Ovary (tissue), 3 donors: Measurements from ENCODE around the gene MRPS2.
"Not testable (repeated sequence)": the region's sequence is repeated elsewhere in the genome, so short reads cannot be mapped to it uniquely, and the experiment has no call there.

ENCODE experiments used
- EP300 ChIP-seq: sonication (generic); formaldehyde crosslinking; IDR thresholded peaks from one replicate; pipeline ENCODE4 v1.6.1; 2017; ENCODE audit warnings: antibody characterized with exemption
- TF ChIP-seq, protein P1 (sequence below), 3 donors: fragments of 450-650 bp in 2 of 3; fragments of 200-600 bp in 1 of 3; IDR thresholded peaks; one replicate each; pipeline versions ENCODE4 v1.5.1 to v1.8.0; 2016 to 2022; ENCODE audit warnings: antibody characterized with exemption in 3 of 3, mild to moderate bottlenecking in 1 of 3
- donor health status: DM: no; HTN: no; CAD: no.

- TF ChIP-seq, protein P1, sequence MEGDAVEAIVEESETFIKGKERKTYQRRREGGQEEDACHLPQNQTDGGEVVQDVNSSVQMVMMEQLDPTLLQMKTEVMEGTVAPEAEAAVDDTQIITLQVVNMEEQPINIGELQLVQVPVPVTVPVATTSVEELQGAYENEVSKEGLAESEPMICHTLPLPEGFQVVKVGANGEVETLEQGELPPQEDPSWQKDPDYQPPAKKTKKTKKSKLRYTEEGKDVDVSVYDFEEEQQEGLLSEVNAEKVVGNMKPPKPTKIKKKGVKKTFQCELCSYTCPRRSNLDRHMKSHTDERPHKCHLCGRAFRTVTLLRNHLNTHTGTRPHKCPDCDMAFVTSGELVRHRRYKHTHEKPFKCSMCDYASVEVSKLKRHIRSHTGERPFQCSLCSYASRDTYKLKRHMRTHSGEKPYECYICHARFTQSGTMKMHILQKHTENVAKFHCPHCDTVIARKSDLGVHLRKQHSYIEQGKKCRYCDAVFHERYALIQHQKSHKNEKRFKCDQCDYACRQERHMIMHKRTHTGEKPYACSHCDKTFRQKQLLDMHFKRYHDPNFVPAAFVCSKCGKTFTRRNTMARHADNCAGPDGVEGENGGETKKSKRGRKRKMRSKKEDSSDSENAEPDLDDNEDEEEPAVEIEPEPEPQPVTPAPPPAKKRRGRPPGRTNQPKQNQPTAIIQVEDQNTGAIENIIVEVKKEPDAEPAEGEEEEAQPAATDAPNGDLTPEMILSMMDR (IDR thresholded peaks at IDR 0.05): not testable (repeated sequence)
- not testable (repeated sequence) for TF ChIP-seq EP300
Measured at GRCh38 chr9:135534826-135535225, 34.3 kb downstream of the MRPS2 start.
